SK-N-SH (cell line): Measurements from ENCODE around the gene CHD9. TPM values are rescaled to one million over a fixed set of nuclear protein-coding genes. Genes with fewer than 3 reads are reported as not detected.

Experiments
- CTCF ChIA-PET: fragments of 300-600, 350-600 bp; formaldehyde crosslinking; extraction: SDS; loops from one replicate; lab custom pipeline; 2021; lab: Yijun Ruan, JAX
- POLR2A ChIA-PET: fragments of 350-600 bp; sonication (Branson Sonifier 250); formaldehyde crosslinking; extraction: SDS; loops from one replicate; lab custom pipeline; 2020; ENCODE audit warnings: antibody characterized with exemption, inconsistent platforms; lab: Yijun Ruan, JAX
- DNase-seq: peaks from one replicate; pipeline ENCODE4 v3.0.0; 2012
- H2AFZ ChIP-seq: fragments of 200-600 bp; sonication (generic); 2 replicates; pipeline ENCODE4 v1.8.1; 2016; ENCODE audit warnings: antibody characterized with exemption, mild to moderate bottlenecking, low read depth
- H3F3A ChIP-seq: fragments of 200-600 bp; sonication (generic); replicated peaks from 2 replicates; pipeline ENCODE3; 2016; ENCODE audit warnings: antibody characterized with exemption, mild to moderate bottlenecking; ENCODE audit not compliant: insufficient read depth
- H3K27ac ChIP-seq, 2 experiments: fragments of 200-500 bp in 1 of 2; fragments of 200-600 bp in 1 of 2; sonication (Bioruptor generic) in 1 of 2; sonication (generic), shearing (Covaris generic) in 1 of 2; 2 replicates each; pipeline versions ENCODE4 v1.5.1 to v1.6.1; 2014 to 2016; ENCODE audit warnings: low read depth in 2 of 2, inconsistent platforms in 1 of 2, low read length in 1 of 2, mild to moderate bottlenecking in 1 of 2, mixed read lengths in 1 of 2
- H3K27me3 ChIP-seq: fragments of 200-600 bp; sonication (generic), shearing (Covaris generic); 2 replicates; pipeline ENCODE4 v1.6.1; 2016; ENCODE audit warnings: mixed run types; ENCODE audit not compliant: insufficient read depth
- H3K36me3 ChIP-seq, 2 experiments: fragments of 200-500 bp in 1 of 2; fragments of 200-600 bp in 1 of 2; sonication (Bioruptor generic) in 1 of 2; sonication (generic) in 1 of 2; replicated peaks in 1 of 2; 2 replicates each; pipeline versions ENCODE3 to v1.5.1; 2014 to 2016; ENCODE audit warnings: low read length in 1 of 2, mild to moderate bottlenecking in 1 of 2; ENCODE audit not compliant: insufficient read depth in 2 of 2, control insufficient read depth in 1 of 2
- H3K4me1 ChIP-seq, 2 experiments: fragments of 200-500 bp in 1 of 2; fragments of 200-600 bp in 1 of 2; sonication (Bioruptor generic) in 1 of 2; sonication (generic), shearing (Covaris generic) in 1 of 2; 2 replicates each; pipeline versions ENCODE4 v1.5.1 to v1.6.1; 2014 to 2016; ENCODE audit warnings: low read depth in 1 of 2, low read length in 1 of 2, mixed run types in 1 of 2; ENCODE audit not compliant: insufficient read depth in 2 of 2, control insufficient read depth in 1 of 2
- H3K4me2 ChIP-seq: fragments of 200-600 bp; sonication (generic), shearing (Covaris generic); 2 replicates; pipeline ENCODE4 v1.6.1; 2017; ENCODE audit warnings: mixed run types
- H3K4me3 ChIP-seq, 2 experiments: fragments of 200-500 bp in 1 of 2; fragments of 200-600 bp in 1 of 2; sonication (Bioruptor generic) in 1 of 2; sonication (generic), shearing (Covaris generic) in 1 of 2; 2 replicates each; pipeline versions ENCODE4 v1.5.1 to v1.8.1; 2014 to 2016; ENCODE audit warnings: low read depth in 2 of 2, inconsistent platforms in 1 of 2, low read length in 1 of 2, mild to moderate bottlenecking in 1 of 2, mixed read lengths in 1 of 2, moderate library complexity in 1 of 2
- H3K79me2 ChIP-seq: fragments of 200-600 bp; sonication (generic); 2 replicates; pipeline ENCODE4 v1.8.1; 2017; ENCODE audit warnings: mild to moderate bottlenecking; ENCODE audit not compliant: insufficient read depth
- H3K9ac ChIP-seq: fragments of 200-600 bp; sonication (generic); 2 replicates; pipeline ENCODE4 v1.6.1; 2017; ENCODE audit warnings: mixed run types
- H3K9me2 ChIP-seq: fragments of 200-600 bp; sonication (generic); 2 replicates; pipeline ENCODE4 v1.6.1; 2017; ENCODE audit warnings: mixed run types
- H3K9me3 ChIP-seq: fragments of 200-600 bp; sonication (generic); 2 replicates; pipeline ENCODE4 v1.6.1; 2017; ENCODE audit warnings: mixed run types, mild to moderate bottlenecking, moderate library complexity
- H4K20me1 ChIP-seq: fragments of 200-600 bp; sonication (generic); 2 replicates; pipeline ENCODE4 v1.6.1; 2017; ENCODE audit warnings: mild to moderate bottlenecking, mixed run types; ENCODE audit not compliant: insufficient read depth
- CHD2 ChIP-seq: fragments of 150-350 bp; IDR thresholded peaks from 2 replicates; pipeline ENCODE4 v1.6.1; 2018; ENCODE audit warnings: low read length; ENCODE audit not compliant: partially characterized antibody
- CTCF ChIP-seq: fragments of 200-600 bp; sonication (generic); IDR thresholded peaks from 2 replicates; pipeline ENCODE4 v1.6.1; 2017; ENCODE audit warnings: antibody characterized with exemption, mild to moderate bottlenecking, moderate library complexity
- ELF1 ChIP-seq: IDR thresholded peaks from 2 replicates; pipeline ENCODE4 v1.4.0; 2012
- NFIC ChIP-seq: IDR thresholded peaks from 2 replicates; pipeline ENCODE4 v1.4.0; 2012; ENCODE audit warnings: borderline replicate concordance
- POLR2AphosphoS5 ChIP-seq: IDR thresholded peaks from 2 replicates; pipeline ENCODE4 v1.6.1; 2012; ENCODE audit warnings: low read depth, low read length
- REST ChIP-seq: IDR thresholded peaks from 2 replicates; pipeline ENCODE4 v1.6.1; 2012; ENCODE audit warnings: mild to moderate bottlenecking, low read depth, low read length, moderate library complexity
- RXRA ChIP-seq: IDR thresholded peaks from 2 replicates; pipeline ENCODE4 v1.4.0; 2012; ENCODE audit warnings: low read depth, mild to moderate bottlenecking, borderline replicate concordance
- SIN3A ChIP-seq: IDR thresholded peaks from 2 replicates; pipeline ENCODE4 v1.6.1; 2012; ENCODE audit warnings: low read depth, mild to moderate bottlenecking, low read length, moderate library complexity, borderline replicate concordance
- TAF1 ChIP-seq: IDR thresholded peaks from 2 replicates; pipeline ENCODE4 v1.6.1; 2012; ENCODE audit warnings: low read depth, mild to moderate bottlenecking, low read length, moderate library complexity, borderline replicate concordance
- TCF12 ChIP-seq: IDR thresholded peaks from 2 replicates; pipeline ENCODE4 v1.4.0; 2012
- TEAD4 ChIP-seq: IDR thresholded peaks from 2 replicates; pipeline ENCODE4 v1.4.0; 2012; ENCODE audit warnings: mild to moderate bottlenecking, borderline replicate concordance; ENCODE audit not compliant: insufficient read depth
- USF1 ChIP-seq: IDR thresholded peaks from 2 replicates; pipeline ENCODE4 v1.4.0; 2012; ENCODE audit warnings: low read depth, borderline replicate concordance
- USF2 ChIP-seq: fragments of 150-350 bp; IDR thresholded peaks from 2 replicates; pipeline ENCODE4 v1.6.1; 2017; ENCODE audit warnings: antibody characterized with exemption, low read length, low read depth, borderline replicate concordance
- WGBS: methylation state at CpG from one replicate; pipeline ENCODE4 v1.1.6; 2017; ENCODE audit warnings: low lambda C conversion rate; 5-methylcytosine and 5-hydroxymethylcytosine counted together
- polyA plus RNA-seq, 3 experiments: library from polyadenylated mRNA; depleted of rRNA; stranded (reverse); fragments of >200 nt; gene quantifications; 2 replicates each; pipeline ENCODE4 v1.2.3, GENCODE V29; 2012

CHD9 gene
- polyA plus RNA-seq, 1 of the 3 experiments (the other 2 are of a cell fraction) = 6.2 TPM

- no peak overlapping the region for H2AFZ ChIP-seq
- 85% methylated on average over 5 of the region's 5 CpGs for WGBS
- DNase-seq = no peak
- H3K4me1 ChIP-seq = peaks cover 12 to 14% of the 10 kb centered on the region in 2 experiments; a peak in 2 of 4 replicates
- no peaks in the 10 kb centered on the region for H4K20me1 ChIP-seq
- H3K27ac ChIP-seq = no peak overlapping the region
- no peaks in the 10 kb centered on the region for H3K9me3 ChIP-seq
- no peak overlapping the region for H3K9ac ChIP-seq
- H3K9me2 ChIP-seq = no peaks in the 10 kb centered on the region
- TF ChIP-seq CTCF (no peak), TEAD4 (no peak), TAF1 (no peak), CHD2 (no peak), REST (no peak), ELF1 (no peak), POLR2AphosphoS5 (no peak), SIN3A (no peak), USF2 (no peak)
- H3K36me3 ChIP-seq = peaks cover 0 to 3% of the 10 kb centered on the region in 2 experiments
- peaks cover 12% of the 10 kb centered on the region for H3F3A ChIP-seq
- no peak overlapping the region for H3K4me3 ChIP-seq
- CTCF ChIA-PET = interaction anchor here (0.7 to 5.2 kb wide), 3 partner anchors 23 to 100 kb away, joined by 3 to 33 read pairs (median 4); no protein-coding TSS in a partner anchor
- H3K79me2 ChIP-seq = peaks cover 84% of the 10 kb centered on the region
- POLR2A ChIA-PET = interaction anchor here (2.3 kb wide), 1 partner anchor 27 kb away, joined by 7 read pairs; no protein-coding TSS in a partner anchor
- H3K27me3 ChIP-seq = no peaks in the 10 kb centered on the region
- H3K4me2 ChIP-seq = no peak overlapping the region
These were observed 3.6 kb downstream of the CHD9 start for GRCh38 chr16:53058441-53058840.

GRCh38 chr16:53058882-53059281 lies 4.1 kb downstream of the CHD9 start:
- Histone ChIP-seq H3K9me2 (no peaks in the 10 kb centered on the region), H3K27ac (no peak overlapping the region), H2AFZ (no peak overlapping the region), H4K20me1 (no peaks in the 10 kb centered on the region), H3K9me3 (no peaks in the 10 kb centered on the region), H3K4me2 (no peak overlapping the region), H3K9ac (no peak overlapping the region), H3F3A (peaks cover 12% of the 10 kb centered on the region), H3K79me2 (peaks cover 81% of the 10 kb centered on the region), H3K27me3 (no peaks in the 10 kb centered on the region), H3K4me3 (no peak overlapping the region), H3K4me1 (peaks cover 12 to 14% of the 10 kb centered on the region in 2 experiments; a peak in 2 of 4 replicates), H3K36me3 (peaks cover 0 to 3% of the 10 kb centered on the region in 2 experiments)
- DNase-seq = no peak
- WGBS = 92% methylated on average over 5 of the region's 5 CpGs
- CTCF ChIA-PET = interaction anchor here (1.2 kb wide), 1 partner anchor 23 kb away, joined by 4 read pairs; no protein-coding TSS in a partner anchor
- POLR2A ChIA-PET = no interaction called here
- TF ChIP-seq USF1 (no peak), TCF12 (no peak), NFIC (no peak), RXRA (no peak), ELF1 (no peak), POLR2AphosphoS5 (no peak), REST (no peak), USF2 (no peak)
